H9 (cell line): ENCODE measurements around the gene SPOCD1. TPM values are rescaled to one million over a fixed set of nuclear protein-coding genes. Genes with fewer than 3 reads are reported as not detected.

Experiments
- DNase-seq: peaks from one replicate; pipeline ENCODE4 v3.0.0-alpha.2; 2017
- H2AFZ ChIP-seq: one replicate; pipeline ENCODE4 v1.6.1; 2013; ENCODE audit warnings: mild to moderate bottlenecking, low read length, control low read depth, moderate library complexity
- H2AK5ac ChIP-seq: 2 replicates; pipeline ENCODE4 v1.6.1; 2013; ENCODE audit warnings: low read length, control low read depth, mixed read lengths; ENCODE audit not compliant: insufficient read length
- H2BK120ac ChIP-seq: one replicate; pipeline ENCODE4 v1.6.1; 2013; ENCODE audit warnings: low read depth, mild to moderate bottlenecking, low read length, control low read depth, inconsistent platforms; ENCODE audit not compliant: poor library complexity, severe bottlenecking
- H2BK12ac ChIP-seq: 2 replicates; pipeline ENCODE4 v1.6.1; 2013; ENCODE audit warnings: low read length, control low read depth, mixed read lengths, low read depth; ENCODE audit not compliant: insufficient read length
- H2BK15ac ChIP-seq: 2 replicates; pipeline ENCODE4 v1.6.1; 2013; ENCODE audit warnings: low read depth, low read length, control low read depth
- H2BK20ac ChIP-seq: one replicate; pipeline ENCODE4 v1.6.1; 2013; ENCODE audit warnings: low read depth, mild to moderate bottlenecking, low read length, control low read depth, inconsistent platforms; ENCODE audit not compliant: poor library complexity, severe bottlenecking
- H2BK5ac ChIP-seq: 2 replicates; pipeline ENCODE4 v1.6.1; 2013; ENCODE audit warnings: low read length, control low read depth, mixed read lengths; ENCODE audit not compliant: insufficient read length
- H3K14ac ChIP-seq: 2 replicates; pipeline ENCODE4 v1.6.1; 2013; ENCODE audit warnings: low read length, control low read depth; ENCODE audit not compliant: insufficient read depth
- H3K18ac ChIP-seq: 2 replicates; pipeline ENCODE4 v1.6.1; 2013; ENCODE audit warnings: low read depth, mild to moderate bottlenecking, mixed read lengths, low read length, control low read depth; ENCODE audit not compliant: insufficient read length
- H3K23ac ChIP-seq: 2 replicates; pipeline ENCODE4 v1.6.1; 2013; ENCODE audit warnings: low read length, control low read depth, mixed read lengths, low read depth; ENCODE audit not compliant: insufficient read length
- H3K23me2 ChIP-seq: 2 replicates; pipeline ENCODE4 v1.6.1; 2013; ENCODE audit warnings: low read depth, mild to moderate bottlenecking, mixed read lengths, low read length, control low read depth; ENCODE audit not compliant: insufficient read length, poor library complexity, severe bottlenecking
- H3K27ac ChIP-seq: 2 replicates; pipeline ENCODE4 v1.5.1; 2013; ENCODE audit warnings: low read length, control low read depth, mixed read lengths, low read depth; ENCODE audit not compliant: insufficient read length
- H3K27me3 ChIP-seq: 2 replicates; pipeline ENCODE4 v1.6.1; 2013; ENCODE audit warnings: low read length, control low read depth, inconsistent platforms; ENCODE audit not compliant: insufficient read depth
- H3K4ac ChIP-seq: 2 replicates; pipeline ENCODE4 v1.6.1; 2013; ENCODE audit warnings: low read depth, mild to moderate bottlenecking, control low read depth, inconsistent platforms, low read length, moderate library complexity
- H3K4me1 ChIP-seq: 2 replicates; pipeline ENCODE4 v1.6.1; 2013; ENCODE audit warnings: low read length, control low read depth, inconsistent platforms; ENCODE audit not compliant: insufficient read depth
- H3K4me2 ChIP-seq: 2 replicates; pipeline ENCODE4 v1.6.1; 2013; ENCODE audit warnings: low read length, control low read depth, mixed read lengths; ENCODE audit not compliant: insufficient read length, insufficient read depth
- H3K56ac ChIP-seq: 2 replicates; pipeline ENCODE4 v1.6.1; 2013; ENCODE audit warnings: low read depth, mild to moderate bottlenecking, mixed read lengths, low read length, control low read depth; ENCODE audit not compliant: insufficient read length
- H3K79me1 ChIP-seq: 2 replicates; pipeline ENCODE4 v1.6.1; 2013; ENCODE audit warnings: low read depth, mild to moderate bottlenecking, moderate library complexity, low read length, control low read depth, inconsistent platforms; ENCODE audit not compliant: insufficient read depth, poor library complexity, severe bottlenecking
- H3K79me2 ChIP-seq: 2 replicates; pipeline ENCODE4 v1.6.1; 2013; ENCODE audit warnings: low read length, control low read depth, inconsistent platforms; ENCODE audit not compliant: insufficient read depth
- H3K9ac ChIP-seq: 2 replicates; pipeline ENCODE4 v1.6.1; 2013; ENCODE audit warnings: low read length, control low read depth, mixed read lengths; ENCODE audit not compliant: insufficient read length; ENCODE audit errors: extremely low read depth
- H3K9me3 ChIP-seq: one replicate; pipeline ENCODE4 v1.6.1; 2013; ENCODE audit warnings: low read depth, low read length, inconsistent platforms; ENCODE audit not compliant: control insufficient read depth
- H3T11ph ChIP-seq: one replicate; pipeline ENCODE4 v1.6.1; 2013; ENCODE audit warnings: mild to moderate bottlenecking, low read length, control low read depth, inconsistent platforms
- H4K20me1 ChIP-seq: one replicate; pipeline ENCODE4 v1.6.1; 2013; ENCODE audit not compliant: control insufficient read depth, insufficient read length, insufficient read depth
- H4K5ac ChIP-seq: 2 replicates; pipeline ENCODE4 v1.6.1; 2013; ENCODE audit warnings: low read depth, mild to moderate bottlenecking, mixed read lengths, low read length, control low read depth; ENCODE audit not compliant: insufficient read length
- H4K8ac ChIP-seq: replicated peaks from 2 replicates; pipeline ENCODE4 v1.6.1; 2013; ENCODE audit warnings: low read length, control low read depth, mixed read lengths, low read depth; ENCODE audit not compliant: insufficient read length
- H4K91ac ChIP-seq: 2 replicates; pipeline ENCODE4 v1.6.1; 2013; ENCODE audit warnings: low read depth, mild to moderate bottlenecking, moderate library complexity, mixed read lengths, low read length, control low read depth; ENCODE audit not compliant: insufficient read length
- H3K27ac Mint-ChIP-seq, 3 experiments: 2 replicates in 2 of 3; 3 replicates in 1 of 3; pipeline ENCODE4 v1.8.0; 2020 to 2021; ENCODE audit warnings: mixed read lengths in 3 of 3, mild to moderate bottlenecking in 1 of 3, moderate library complexity in 1 of 3
- H3K27me3 Mint-ChIP-seq: 2 replicates; pipeline ENCODE4 v1.8.0; 2021; ENCODE audit warnings: low read depth, mild to moderate bottlenecking, moderate library complexity, mixed read lengths
- H3K36me3 Mint-ChIP-seq, 3 experiments: 2 replicates in 2 of 3; 3 replicates in 1 of 3; pipeline ENCODE4 v1.8.0; 2020 to 2021; ENCODE audit warnings: low read depth in 3 of 3, mixed read lengths in 3 of 3; ENCODE audit not compliant: insufficient read depth in 1 of 3
- H3K4me1 Mint-ChIP-seq, 2 experiments: 2 replicates each; pipeline ENCODE4 v1.8.0; 2020; ENCODE audit warnings: mixed read lengths in 2 of 2
- H3K4me3 Mint-ChIP-seq, 2 experiments: 2 replicates in 1 of 2; 3 replicates in 1 of 2; pipeline ENCODE4 v1.8.0; 2020 to 2021; ENCODE audit warnings: mild to moderate bottlenecking in 2 of 2, mixed read lengths in 2 of 2, moderate library complexity in 1 of 2
- H3K9me3 Mint-ChIP-seq, 2 experiments: 2 replicates in 1 of 2; 3 replicates in 1 of 2; pipeline ENCODE4 v1.8.0; 2020; ENCODE audit warnings: mild to moderate bottlenecking in 2 of 2, mixed read lengths in 2 of 2, moderate library complexity in 1 of 2
- WGBS: extraction: QIAGEN DNeasy Blood & Tissue Kit; methylation state at CpG from one replicate; pipeline ENCODE4 v1.1.7; 2013; ENCODE audit warnings: missing lambda C conversion rate, low lambda C conversion rate, mixed read lengths; ENCODE audit not compliant: insufficient read length; ENCODE audit errors: extremely low coverage; 5-methylcytosine and 5-hydroxymethylcytosine counted together
- total RNA-seq: library from RNA; stranded (reverse); gene quantifications from 2 replicates; pipeline ENCODE4 v1.2.1, GENCODE V29; 2021
- TF ChIP-seq, protein P1 (sequence below): fragments of 200-600 bp; sonication (generic); conservative IDR thresholded peaks from 3 replicates; pipeline ENCODE4 v1.8.0; 2021; ENCODE audit warnings: antibody characterized with exemption, mild to moderate bottlenecking

Gene SPOCD1
- total RNA-seq, 1 experiment from 2014 or later: 1.5 TPM

DNA sequence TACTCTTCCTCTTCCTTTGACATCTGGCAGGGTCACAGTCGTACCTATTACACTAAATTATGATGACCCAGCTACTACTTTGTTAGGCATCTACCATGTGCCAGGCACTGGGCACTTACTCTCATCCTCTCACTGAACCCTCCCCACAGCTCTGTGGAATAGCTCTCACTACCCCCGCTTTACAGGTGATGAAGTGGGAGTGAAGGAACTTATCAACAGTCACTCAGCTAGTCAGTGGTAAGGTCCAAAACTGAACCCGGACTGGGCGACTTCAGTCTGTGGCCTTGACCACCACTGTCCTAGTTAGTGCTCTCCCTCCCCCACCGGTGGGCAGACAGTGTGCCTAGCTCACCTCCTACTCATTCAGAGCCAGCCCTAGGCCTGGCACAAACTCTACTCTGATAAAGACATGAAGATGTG lies 64.0 kb downstream of the SPOCD1 start:
- Histone ChIP-seq H3K79me1 (no peaks in the 10 kb centered on the region), H2BK15ac (no peak overlapping the region), H3T11ph (no peak overlapping the region), H3K79me2 (no peaks in the 10 kb centered on the region), H2AK5ac (no peak overlapping the region), H3K23ac (no peak overlapping the region), H4K8ac (no peak overlapping the region), H3K4me2 (no peak overlapping the region), H3K9me3 (no peaks in the 10 kb centered on the region), H3K27me3 (no peaks in the 10 kb centered on the region), H3K4ac (no peak overlapping the region), H3K14ac (no peak overlapping the region; the same call in 1 of the 2 replicates), H3K56ac (no peak overlapping the region), H3K27ac (no peak overlapping the region), H2BK20ac (no peak overlapping the region), H2BK12ac (no peak overlapping the region), H4K5ac (no peak overlapping the region), H2BK5ac (no peak overlapping the region), H4K20me1 (no peaks in the 10 kb centered on the region), H2BK120ac (no peak overlapping the region), H3K9ac (no peak overlapping the region), H3K18ac (no peak overlapping the region), H3K23me2 (no peaks in the 10 kb centered on the region), H4K91ac (no peak overlapping the region), H3K4me1 (peaks cover 7% of the 10 kb centered on the region; the same call in 1 of the 2 replicates), H2AFZ (no peak overlapping the region)
- H3K4me3 Mint-ChIP-seq: peak overlapping the region in 1 of 2 experiments; percentile 4; a peak in 1 of 5 replicates
- 0 out of 2 replicates have a peak, but pooled peaks cover 2% of the 10 kb centered on the region for H3K27me3 Mint-ChIP-seq
- no peaks in the 10 kb centered on the region; a peak in 1 of 5 replicates for H3K9me3 Mint-ChIP-seq
- no peaks in the 10 kb centered on the region for H3K36me3 Mint-ChIP-seq
- peaks cover 36 to 40% of the 10 kb centered on the region in 2 experiments for H3K4me1 Mint-ChIP-seq
- peak overlapping the region in 1 of 3 experiments; percentile 70; a peak in 2 of 7 replicates for H3K27ac Mint-ChIP-seq
- WGBS: no CpG with 5 or more reads among the region's 5 CpGs
- no peak for DNase-seq
- TF ChIP-seq, protein P1, sequence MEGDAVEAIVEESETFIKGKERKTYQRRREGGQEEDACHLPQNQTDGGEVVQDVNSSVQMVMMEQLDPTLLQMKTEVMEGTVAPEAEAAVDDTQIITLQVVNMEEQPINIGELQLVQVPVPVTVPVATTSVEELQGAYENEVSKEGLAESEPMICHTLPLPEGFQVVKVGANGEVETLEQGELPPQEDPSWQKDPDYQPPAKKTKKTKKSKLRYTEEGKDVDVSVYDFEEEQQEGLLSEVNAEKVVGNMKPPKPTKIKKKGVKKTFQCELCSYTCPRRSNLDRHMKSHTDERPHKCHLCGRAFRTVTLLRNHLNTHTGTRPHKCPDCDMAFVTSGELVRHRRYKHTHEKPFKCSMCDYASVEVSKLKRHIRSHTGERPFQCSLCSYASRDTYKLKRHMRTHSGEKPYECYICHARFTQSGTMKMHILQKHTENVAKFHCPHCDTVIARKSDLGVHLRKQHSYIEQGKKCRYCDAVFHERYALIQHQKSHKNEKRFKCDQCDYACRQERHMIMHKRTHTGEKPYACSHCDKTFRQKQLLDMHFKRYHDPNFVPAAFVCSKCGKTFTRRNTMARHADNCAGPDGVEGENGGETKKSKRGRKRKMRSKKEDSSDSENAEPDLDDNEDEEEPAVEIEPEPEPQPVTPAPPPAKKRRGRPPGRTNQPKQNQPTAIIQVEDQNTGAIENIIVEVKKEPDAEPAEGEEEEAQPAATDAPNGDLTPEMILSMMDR: no peak
